K562 (cell line): ENCODE results near the gene WWOX.

Experiments
- CTCF ChIP-seq, 3 experiments: IDR thresholded peaks in 2 of 3; conservative IDR thresholded peaks in 1 of 3; 2 replicates each; pipeline ENCODE4 v1.5.1; 2011 to 2012; ENCODE audit warnings: low read length in 3 of 3, mild to moderate bottlenecking in 3 of 3, control low read depth in 2 of 3, improper control_type of control experiment in 1 of 3, inconsistent platforms in 1 of 3, low read depth in 1 of 3, mixed read lengths in 1 of 3, moderate library complexity in 1 of 3; ENCODE audit not compliant: insufficient read depth in 2 of 3
- HDAC6 ChIP-seq: IDR thresholded peaks from 2 replicates; pipeline ENCODE4 v1.6.1; 2012; ENCODE audit warnings: low read depth, mild to moderate bottlenecking, control low read depth, inconsistent platforms, low read length, moderate library complexity
- HMG20B ChIP-seq: fragments of 250-450 bp; sonication (Bioruptor Pico); IDR thresholded peaks from 2 replicates; pipeline ENCODE4 v1.5.0; 2021; ENCODE audit warnings: mild to moderate bottlenecking
- MTA1 ChIP-seq: fragments of 450-650 bp; IDR thresholded peaks from 2 replicates; pipeline ENCODE4 v1.6.1; 2017; ENCODE audit warnings: borderline replicate concordance
- NONO ChIP-seq, 2 experiments: fragments of 200-400 bp in 1 of 2; fragments of 450-650 bp in 1 of 2; formaldehyde crosslinking in 1 of 2; IDR thresholded peaks; 2 replicates each; pipeline ENCODE4 v1.6.1; 2017; ENCODE audit warnings: low read depth in 2 of 2, mild to moderate bottlenecking in 2 of 2, moderate library complexity in 2 of 2, low read length in 1 of 2
- NR2C2 ChIP-seq, 2 experiments: fragments of 200-800 bp in 1 of 2; sonication (Bioruptor generic) in 1 of 2; sonication (generic) in 1 of 2; formaldehyde crosslinking in 1 of 2; IDR thresholded peaks; 2 replicates each; pipeline versions ENCODE4 v1.6.1 to v1.8.0; 2016 to 2022; ENCODE audit warnings: mild to moderate bottlenecking in 1 of 2, missing compliant biosample characterization in 1 of 2, missing genetic modification characterization in 1 of 2, missing genetic modification reagents in 1 of 2
- POLR2A ChIP-seq: fragments of 450-650 bp; conservative IDR thresholded peaks from 2 replicates; pipeline ENCODE4 v1.6.1; 2016
- SIN3A ChIP-seq, 2 experiments: fragments of 150-350 bp in 1 of 2; IDR thresholded peaks; 2 replicates each; pipeline ENCODE4 v1.6.1; 2011 to 2016; ENCODE audit warnings: borderline replicate concordance in 2 of 2, low read depth in 2 of 2, low read length in 2 of 2, mild to moderate bottlenecking in 2 of 2, moderate library complexity in 2 of 2; ENCODE audit not compliant: control insufficient read depth in 1 of 2
- TEAD4 ChIP-seq, 2 experiments: sonication (generic) in 1 of 2; formaldehyde crosslinking in 1 of 2; IDR thresholded peaks; 2 replicates each; pipeline versions ENCODE4 v1.6.1 to v1.8.0; 2012 to 2022; ENCODE audit warnings: borderline replicate concordance in 1 of 2, inconsistent platforms in 1 of 2, low read length in 1 of 2, mild to moderate bottlenecking in 1 of 2, missing genetic modification reagents in 1 of 2
- USF2 ChIP-seq: sonication (generic); formaldehyde crosslinking; IDR thresholded peaks from 2 replicates; pipeline ENCODE4 v1.5.0; 2020; ENCODE audit warnings: missing genetic modification reagents
- ZFP1 ChIP-seq: fragments of 450-650 bp; formaldehyde crosslinking; IDR thresholded peaks from 2 replicates; pipeline ENCODE4 v1.4.0; 2020; ENCODE audit warnings: mild to moderate bottlenecking, mixed read lengths
- ZFP36 ChIP-seq: fragments of 150-350 bp; IDR thresholded peaks from 2 replicates; pipeline ENCODE4 v1.6.1; 2018; ENCODE audit warnings: low read length, low read depth; ENCODE audit not compliant: partially characterized antibody
- ZKSCAN3 ChIP-seq: fragments of 250-450 bp; sonication (Bioruptor Pico); IDR thresholded peaks from 2 replicates; pipeline ENCODE4 v1.4.0; 2020
- TF ChIP-seq, protein P1 (sequence below): fragments of 250-450 bp; sonication (Bioruptor Pico); IDR thresholded peaks from 2 replicates; pipeline ENCODE4 v1.4.0; 2020; ENCODE audit warnings: borderline replicate concordance

DNA sequence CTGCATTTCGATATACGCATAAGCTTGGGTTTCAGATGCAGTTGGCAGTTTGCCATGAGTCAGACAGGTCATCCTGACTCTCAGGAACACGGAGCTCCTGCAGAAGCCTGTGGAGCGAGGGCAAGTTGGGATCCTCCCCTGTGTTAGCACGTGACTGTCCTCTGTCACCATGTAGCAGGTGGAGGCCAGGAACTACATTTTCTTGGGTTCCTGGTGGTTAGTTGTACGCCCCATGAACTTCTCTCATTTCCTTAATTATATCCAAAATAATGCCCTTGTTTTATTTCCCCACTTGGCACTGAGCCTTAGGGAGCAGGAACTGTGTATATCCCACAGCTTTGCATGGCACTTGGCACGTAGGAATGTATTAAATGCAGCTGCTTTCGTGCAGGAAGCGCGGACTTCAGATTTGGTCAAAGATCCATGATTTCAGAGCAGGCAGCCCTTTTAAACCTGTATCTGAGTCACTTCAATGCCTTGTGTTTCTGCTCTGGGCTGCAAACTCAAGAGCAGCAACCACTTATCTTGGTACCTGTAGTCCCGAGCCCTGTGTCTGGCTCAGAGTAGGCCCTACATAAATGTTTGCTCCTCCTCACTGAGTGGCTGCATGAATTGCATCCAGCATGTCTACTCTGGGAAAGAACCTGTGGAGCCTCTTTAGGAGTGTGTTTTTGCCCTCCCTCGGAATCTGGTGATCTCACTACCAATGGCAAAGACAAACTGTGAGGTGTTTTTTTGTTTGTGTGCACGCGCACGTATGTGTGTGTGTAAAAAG lies 1072.7 kb downstream of the WWOX start:
- TF ChIP-seq SIN3A (IDR thresholded peaks at IDR 0.05; ENCODE audit: borderline replicate concordance in 2 of 2, control insufficient read depth in 1 of 2, low read depth in 2 of 2, low read length in 2 of 2) (no peak), MTA1 (no peak), NONO (IDR thresholded peaks at IDR 0.05; ENCODE audit: low read depth in 2 of 2, low read length in 1 of 2) (no peak), TEAD4 (IDR thresholded peaks at IDR 0.05; ENCODE audit: low read length) (no peak), TEAD4 (CRISPR knock-in tag; IDR thresholded peaks at IDR 0.05; ENCODE audit: borderline replicate concordance) (no peak), HDAC6 (no peak), HMG20B (CRISPR knock-in tag) (no peak), NR2C2 (CRISPR knock-in tag; IDR thresholded peaks at IDR 0.05) (no peak), NR2C2 (tag; IDR thresholded peaks at IDR 0.05) (no peak), ZFP36 (no peak), CTCF (IDR thresholded peaks at IDR 0.05 in 2 of 3, conservative IDR thresholded peaks at IDR 0.05 in 1 of 3; ENCODE audit: insufficient read depth in 2 of 3, low read depth in 1 of 3, low read length in 3 of 3) (no peak), ZKSCAN3 (CRISPR knock-in tag) (no peak), ZFP1 (no peak), POLR2A (no peak), USF2 (no peak)
- TF ChIP-seq, protein P1, sequence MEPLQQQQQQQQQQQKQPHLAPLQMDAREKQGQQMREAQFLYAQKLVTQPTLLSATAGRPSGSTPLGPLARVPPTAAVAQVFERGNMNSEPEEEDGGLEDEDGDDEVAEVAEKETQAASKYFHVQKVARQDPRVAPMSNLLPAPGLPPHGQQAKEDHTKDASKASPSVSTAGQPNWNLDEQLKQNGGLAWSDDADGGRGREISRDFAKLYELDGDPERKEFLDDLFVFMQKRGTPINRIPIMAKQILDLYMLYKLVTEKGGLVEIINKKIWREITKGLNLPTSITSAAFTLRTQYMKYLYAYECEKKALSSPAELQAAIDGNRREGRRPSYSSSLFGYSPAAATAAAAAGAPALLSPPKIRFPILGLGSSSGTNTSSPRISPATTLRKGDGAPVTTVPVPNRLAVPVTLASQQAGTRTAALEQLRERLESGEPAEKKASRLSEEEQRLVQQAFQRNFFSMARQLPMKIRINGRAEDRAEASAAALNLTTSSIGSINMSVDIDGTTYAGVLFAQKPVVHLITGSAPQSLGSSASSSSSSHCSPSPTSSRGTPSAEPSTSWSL (CRISPR knock-in tag), result no peak
